GM19395 (cell line): ENCODE results near the gene SP140.
"Not testable (repeated sequence)": the region's sequence is repeated elsewhere in the genome, so short reads cannot be mapped to it uniquely, and the experiment has no call there.

ENCODE experiments used
- ATAC-seq: cut with Tn5 transposase; IDR thresholded peaks from one replicate; pipeline ENCODE4 v1.9.1; 2021; ENCODE audit warnings: mild to moderate bottlenecking, moderate library complexity; ENCODE audit not compliant: unreplicated experiment

SP140 gene

DNA sequence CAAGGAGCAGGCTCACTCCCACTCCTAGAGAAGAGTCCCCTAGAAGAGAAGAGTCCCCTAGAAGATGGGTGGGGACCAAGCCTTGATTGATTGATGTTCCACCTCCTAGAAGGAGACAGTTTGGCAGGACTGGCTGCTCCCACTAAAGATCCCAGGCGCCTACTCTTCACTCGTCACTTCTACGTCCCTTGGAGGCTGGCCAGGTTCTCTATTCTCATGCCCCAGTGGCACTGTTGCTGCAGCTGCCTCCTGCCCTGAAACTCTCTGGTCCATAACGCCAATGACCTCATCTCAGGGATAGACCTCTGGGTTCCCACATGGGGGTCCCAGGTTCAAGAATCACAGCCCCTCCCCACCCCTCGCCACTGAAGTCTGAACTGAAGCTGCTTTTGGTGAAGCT, 99.0 kb downstream of the SP140 start:
- no peak for ATAC-seq

DNA sequence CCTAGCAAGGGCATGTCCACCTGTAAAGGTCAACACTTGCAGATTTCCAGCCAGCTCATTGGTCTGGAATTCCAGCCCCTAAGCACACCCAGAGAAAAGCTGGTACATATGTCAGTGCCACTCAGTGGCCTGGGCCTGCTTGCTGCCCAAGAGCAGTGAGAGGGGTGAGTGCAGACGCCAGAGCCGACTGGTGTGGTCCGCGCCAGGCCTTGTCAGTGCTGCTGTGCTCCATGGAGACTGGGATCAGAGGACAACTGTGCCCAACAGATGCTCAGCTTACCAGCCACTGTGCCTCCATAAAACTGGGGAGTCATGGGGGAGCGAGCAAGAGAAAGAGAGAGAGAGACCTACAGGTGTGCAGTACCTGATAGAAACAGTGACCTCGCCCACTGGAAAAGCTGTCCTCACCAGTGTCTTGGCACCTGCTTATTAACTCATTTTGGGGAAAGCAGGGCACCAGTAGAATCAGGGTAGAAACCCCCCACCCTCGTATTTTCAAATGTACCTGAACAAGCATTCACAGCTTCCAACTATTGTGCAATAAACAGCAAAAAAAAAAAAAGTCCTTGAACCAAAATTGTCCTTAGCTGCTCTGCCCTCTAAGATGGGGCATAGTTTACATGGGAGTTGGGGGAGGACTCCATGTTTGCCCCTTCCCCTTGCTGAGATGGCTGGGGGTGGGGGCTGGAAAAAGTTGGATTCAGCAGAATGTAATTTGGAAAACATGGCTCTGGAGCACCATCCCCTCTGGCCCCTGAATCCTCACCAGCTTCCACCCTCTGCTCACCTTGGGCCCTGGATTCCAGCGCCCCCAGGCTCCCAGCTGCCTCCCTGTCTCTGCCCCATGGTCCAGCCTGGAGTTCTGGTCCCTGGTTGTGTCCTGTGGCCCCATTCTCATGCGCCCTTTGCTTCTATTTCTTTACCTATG, 100.0 kb downstream of the SP140 start:
- no peak for ATAC-seq

DNA sequence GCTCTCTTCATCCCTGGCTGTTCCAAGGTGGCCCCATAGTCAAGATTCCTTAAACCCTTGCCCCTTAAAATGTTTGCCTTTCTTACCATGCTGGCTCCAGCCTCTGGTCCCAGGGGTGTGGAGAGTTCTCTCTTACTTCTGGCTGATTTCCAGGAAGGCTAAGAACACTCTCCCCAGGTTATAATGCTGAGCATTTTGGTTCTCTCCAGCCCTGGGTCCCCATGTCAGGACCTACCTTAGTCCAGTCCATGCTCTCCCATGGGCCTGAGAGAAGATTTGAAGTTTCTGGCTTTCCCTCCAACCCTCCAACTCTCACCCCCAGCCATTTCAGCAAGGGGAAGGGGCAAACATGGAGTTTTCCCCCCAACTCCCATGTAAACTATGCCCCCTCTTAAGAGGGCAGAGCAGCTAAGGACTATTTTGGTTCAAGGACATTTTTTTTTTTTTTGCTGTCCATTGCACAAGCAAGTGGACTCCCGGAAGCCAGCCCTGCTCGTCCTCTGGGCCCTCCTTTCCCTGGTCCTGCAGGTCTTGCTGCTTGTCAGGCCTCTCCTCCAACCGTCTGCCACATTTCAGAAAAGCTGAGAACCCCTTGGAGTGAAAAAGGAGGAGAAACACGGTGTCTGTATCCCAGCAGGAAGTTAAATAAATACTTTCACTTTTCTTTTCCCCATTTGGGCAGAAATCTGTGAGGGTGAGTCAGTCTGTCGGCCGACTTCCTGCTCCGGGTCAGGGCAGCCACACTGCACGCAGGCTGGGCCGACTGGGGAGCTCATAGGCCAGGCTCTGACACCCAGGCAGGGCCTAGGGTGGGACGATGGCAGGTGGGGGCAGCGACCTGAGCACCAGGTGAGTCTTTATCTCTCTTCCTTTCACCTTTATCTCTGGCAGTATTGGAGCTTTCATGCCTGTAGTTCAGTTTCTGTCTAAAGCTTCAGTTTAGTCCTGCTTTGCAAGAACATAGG, 101.2 kb downstream of the SP140 start, which contains the start of gene SP140L:
TSS of gene SP140L (plus strand) at position 741 of the 965 bp plus-strand sequence. CDS start at position 818, 77 bp downstream.
- ATAC-seq = peak; percentile 89

DNA sequence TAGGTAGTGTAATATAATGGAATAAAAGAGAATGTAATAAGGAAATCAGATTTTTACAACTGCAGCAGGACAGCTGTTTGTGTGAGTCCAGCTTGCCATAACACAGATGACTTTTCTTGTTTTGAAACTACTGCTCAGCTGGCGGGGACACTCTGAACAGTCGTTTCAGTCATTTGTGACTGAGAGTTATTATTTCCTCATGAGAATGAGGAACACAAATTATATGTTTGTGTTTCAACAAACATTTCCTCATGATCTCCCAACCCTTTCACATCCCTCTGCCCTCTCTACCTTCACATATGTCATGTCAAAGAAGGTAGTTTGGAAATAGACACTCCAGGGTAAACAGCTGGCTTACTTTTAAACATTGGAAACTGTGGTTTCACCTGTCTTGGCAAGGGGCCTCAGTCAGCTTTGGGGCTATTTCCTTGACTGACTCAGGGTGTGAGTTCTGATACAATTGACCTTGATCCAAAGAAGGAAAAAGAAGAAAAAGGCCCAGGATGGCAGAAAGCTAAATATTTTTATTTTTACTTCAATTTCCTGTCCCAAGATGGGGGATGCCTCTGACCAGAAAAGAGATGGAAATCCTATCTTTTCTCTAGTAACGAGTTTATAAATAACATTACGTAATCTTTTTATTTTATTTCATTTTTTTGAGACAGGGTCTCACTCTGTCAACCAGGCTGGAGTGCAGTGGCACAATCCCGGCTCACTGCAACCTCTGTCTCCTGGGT, 102.0 kb downstream of the SP140 start:
- ATAC-seq = peak; percentile 84

DNA sequence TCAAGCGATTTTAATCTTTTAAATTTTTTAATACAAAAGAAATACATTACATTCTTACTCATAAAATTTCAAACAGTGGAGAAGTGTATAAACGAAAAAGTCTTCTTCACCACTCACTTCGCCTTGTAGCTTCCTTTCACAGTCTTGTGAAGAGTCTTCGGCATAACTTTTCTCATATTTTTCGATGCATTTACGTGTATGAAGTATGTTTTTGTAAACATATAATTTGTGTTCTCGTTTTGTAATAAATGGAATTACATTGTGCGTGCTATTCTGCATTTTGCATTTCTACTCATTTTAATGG, 102.6 kb downstream of the SP140 start:
- ATAC-seq = no peak

DNA sequence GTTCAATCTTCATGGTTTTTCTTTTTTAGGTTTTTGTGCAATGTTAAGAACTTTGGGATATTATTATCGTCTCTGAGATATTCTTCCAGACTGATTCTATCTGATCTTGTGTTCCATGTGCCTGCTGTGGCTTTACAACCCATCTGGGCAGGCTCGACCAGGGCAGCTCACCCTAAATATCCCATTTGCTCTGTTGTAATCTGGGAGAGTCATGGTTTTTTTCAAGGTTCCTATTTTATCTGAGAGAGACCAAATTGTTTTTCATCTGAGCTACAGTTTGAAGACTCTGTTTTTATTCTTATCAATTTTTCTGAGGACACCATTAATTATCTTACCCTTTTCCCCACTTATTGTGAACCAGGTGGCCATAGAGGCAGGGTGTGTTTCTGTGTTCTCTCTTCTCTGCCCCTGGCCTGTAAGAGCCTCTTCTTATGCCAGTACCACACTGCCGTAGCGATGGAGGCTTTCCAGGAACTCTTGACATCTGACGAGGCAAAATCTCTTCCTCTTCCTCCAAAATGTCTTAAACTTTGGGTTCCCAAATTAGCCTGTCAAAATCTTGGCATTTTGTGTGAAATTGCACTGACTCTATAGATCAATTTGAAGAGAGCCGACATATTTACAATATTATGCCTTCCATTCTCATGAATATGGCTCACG, 104.5 kb downstream of the SP140 start:
- no peak for ATAC-seq

DNA sequence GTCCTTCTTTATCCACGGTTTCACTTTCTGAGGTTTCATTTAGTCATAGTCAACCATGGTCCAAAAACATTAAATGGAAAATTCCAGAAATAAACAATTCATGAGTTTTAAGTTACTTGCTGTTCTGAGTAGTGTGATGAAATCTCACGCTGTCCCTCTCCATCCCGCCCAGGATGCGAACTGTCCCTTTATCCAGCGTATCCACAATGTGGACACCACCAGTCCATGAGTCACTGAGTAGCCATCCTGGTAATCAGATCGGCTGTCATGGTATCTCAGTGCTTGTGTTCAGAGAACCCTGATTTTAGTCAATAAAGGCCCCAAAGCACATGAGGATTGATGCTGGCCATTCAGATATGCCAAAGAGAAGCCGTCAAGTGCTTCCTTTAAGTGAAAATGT, 105.2 kb downstream of the SP140 start:
- no peak for ATAC-seq

DNA sequence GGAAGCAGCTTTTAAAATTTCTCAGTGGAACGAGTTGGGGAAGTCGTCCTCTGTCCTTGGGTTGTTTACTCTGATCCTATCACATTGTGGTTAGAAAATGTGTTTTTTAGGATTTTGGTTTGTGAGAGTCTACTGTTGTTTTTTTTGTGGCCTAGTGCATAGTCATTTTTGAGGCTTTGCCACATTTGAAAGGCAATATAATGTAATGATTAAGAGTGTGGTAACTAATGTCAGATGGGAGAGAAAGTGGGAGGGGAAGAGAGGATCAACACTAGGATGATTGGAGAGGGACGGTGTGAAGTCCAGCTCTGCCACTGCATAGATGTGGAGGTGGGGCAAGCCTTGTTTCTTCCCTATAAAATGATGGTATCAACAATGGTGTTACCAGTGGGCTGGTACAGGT, 109.9 kb downstream of the SP140 start:
- no peak for ATAC-seq

DNA sequence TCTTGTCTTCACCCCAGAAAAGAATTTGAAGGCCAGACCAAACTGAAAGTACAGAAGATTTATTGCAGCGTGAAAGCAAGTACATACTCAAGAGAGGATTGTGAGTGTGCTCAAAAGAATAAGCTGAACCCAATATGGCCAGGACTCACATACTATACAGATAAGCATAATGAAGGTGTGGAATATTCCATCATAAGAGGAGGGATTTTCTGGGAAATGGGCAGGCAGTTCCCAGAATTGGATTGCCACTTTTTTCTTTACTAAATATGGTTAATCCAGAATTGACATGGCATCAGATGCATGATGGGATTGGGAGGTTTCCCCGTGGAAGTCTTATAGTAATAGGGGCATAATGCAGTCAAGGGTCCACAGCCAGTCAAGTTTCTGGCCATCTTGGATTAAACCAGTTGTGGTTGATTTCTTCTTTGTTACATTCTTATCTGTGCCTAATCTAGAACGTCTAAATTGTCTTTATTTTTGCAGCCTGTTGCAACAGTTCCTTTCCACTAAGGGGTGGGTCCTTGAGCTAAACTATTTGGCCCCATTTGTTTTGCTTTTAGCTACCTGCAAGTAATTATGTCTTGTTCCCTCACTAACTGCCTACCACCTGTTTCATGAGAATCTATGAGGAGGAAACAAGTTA, 110.4 kb downstream of the SP140 start:
- no peak for ATAC-seq

DNA sequence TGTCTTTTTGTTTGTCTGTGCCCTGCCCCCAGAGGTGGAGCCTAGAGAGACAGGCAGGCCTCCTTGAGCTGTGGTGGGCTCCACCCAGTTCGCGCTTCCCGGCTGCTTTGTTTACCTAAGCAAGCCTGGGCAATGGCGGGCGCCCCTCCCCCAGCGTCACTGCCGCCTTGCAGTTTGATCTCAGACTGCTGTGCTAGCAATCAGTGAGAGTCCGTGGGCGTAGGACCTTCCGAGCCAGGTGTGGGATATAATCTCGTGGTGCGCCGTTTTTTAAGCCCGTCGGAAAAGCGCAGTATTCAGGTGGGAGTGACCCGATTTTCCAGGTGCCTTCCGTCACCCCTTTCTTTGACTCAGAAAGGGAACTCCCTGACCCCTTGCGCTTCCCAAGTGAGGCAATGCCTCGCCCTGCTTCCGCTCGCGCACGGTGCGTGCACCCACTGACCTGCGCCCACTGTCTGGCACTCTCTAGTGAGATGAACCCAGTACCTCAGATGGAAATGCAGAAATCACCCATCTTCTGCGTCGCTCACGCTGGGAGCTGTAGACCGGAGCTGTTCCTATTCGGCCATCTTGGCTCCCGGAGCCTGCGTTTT, 116.5 kb downstream of the SP140 start:
- ATAC-seq = not testable (repeated sequence)

DNA sequence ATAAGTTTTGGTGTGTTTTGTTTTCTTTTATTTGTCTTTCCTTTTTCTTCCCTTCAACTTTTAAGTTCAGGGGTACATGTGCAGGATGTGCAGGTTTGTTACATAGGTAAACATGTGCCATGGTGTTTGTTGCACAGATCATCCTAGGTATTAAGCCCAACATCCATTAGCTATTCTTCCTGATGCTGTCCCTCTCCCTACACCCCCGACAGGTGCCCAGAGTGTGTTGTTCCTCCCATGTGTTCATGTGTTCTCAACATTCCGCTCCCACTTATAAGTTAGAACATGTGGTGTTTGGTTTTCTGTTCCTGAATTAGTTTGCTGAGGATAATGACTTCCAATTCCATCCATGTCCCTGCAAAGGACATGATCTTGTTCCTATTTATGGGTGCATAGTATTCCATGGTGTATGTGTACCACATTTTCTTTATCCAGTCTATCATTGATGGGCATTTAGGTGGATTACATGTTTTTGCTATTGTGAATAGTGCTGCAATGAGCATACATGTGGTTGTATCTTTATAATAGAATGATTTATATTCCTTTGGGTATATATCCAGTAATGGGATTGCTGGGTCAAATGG, 117.6 kb downstream of the SP140 start:
- not testable (repeated sequence) for ATAC-seq

DNA sequence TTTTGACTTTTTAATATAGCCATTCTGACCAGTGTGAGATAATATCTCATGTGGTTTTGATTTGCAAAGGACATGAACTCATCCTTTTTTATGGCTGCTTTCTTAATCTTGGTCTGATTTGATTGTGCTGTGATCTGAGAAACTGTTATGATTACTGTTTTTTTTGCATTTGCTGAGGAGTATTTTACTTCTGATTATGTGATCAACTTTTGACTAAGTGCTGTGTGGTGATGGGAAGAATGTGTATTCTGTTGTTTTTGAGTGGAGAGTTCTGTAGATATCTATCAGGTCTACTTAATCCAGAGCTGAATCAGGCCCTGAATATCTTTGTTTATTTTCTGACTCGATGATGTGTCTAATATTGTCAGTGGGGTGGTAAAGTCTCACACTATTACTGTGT, 118.2 kb downstream of the SP140 start:
- no peak for ATAC-seq

DNA sequence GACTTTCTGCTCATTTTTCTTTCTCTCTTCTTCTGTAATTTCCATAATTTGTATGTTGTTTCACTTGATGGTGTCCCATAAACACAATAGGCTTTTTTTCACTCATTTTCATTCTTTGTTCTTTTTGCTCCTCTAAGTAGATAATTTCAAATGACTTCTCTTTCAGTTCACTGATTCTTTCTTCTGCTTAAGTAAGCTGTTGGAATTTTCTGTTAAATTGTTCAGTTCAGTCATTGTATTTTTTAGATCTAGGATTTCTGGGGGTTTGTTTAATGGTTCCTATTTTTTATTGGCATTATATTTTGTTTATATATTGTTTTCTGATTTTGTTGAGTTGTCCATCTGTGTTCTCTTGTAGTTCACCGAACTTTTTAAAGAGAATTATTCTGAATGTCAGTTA, 120.9 kb downstream of the SP140 start:
- no peak for ATAC-seq

DNA sequence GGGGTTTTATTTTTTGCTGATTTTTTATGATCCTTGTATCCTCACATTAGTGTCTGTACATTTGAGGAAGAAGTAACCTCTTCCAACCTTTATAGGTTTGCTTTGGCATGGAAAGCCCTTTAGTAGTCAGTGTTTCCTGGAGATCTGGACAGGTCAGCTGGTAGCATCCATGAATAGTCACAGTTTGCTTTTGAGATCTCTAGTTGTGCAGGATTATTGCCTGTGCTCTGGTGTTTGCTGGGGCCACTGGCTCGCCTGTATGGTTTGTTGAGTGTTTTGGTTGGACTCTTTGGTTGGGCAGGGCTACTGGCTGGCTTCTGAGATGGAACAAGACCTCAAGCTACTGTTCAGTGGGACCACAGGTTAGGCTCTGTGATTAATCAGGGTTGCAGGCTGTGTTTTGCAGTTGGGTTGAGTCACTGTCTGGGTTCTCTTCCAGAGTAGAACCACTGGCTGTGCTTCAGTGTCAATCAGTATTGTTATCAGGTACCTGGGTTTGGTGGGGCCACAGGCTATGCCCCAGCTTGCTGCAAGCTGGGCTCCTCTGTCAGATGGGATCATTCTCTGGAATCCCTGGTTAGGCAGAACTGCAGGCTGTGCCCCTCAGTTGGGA, 121.5 kb downstream of the SP140 start:
- ATAC-seq = no peak

DNA sequence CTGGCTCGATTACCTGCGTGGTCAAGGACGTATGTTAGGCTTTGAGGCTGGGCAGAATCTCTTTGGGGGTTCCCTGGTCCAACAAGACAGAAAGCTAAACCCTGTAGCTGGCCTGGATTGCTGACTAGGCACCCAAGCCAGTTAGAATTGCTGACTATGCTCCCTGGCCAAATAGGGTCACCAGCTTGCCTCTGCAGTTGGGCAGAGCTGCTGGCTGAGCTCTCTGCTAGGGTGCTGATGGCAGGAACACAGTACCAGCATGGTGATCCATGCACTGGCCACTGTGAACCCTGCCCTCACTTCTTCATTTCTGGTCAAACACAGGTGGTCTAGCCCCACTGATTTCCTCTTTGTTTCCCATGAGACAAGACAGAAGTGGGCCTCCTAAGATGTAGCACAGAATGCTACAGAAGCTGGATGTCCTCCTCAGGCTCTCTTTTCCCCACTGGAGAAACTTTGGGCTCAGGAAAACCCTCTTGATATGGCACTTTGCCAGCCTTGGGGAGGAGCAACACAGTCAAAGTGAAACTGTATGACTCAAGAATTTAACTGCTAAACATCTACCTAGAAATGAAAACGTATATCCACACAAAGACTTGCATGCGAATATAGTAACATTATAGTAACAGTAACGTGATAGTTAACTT, 122.2 kb downstream of the SP140 start:
- peak; percentile 67 for ATAC-seq

DNA sequence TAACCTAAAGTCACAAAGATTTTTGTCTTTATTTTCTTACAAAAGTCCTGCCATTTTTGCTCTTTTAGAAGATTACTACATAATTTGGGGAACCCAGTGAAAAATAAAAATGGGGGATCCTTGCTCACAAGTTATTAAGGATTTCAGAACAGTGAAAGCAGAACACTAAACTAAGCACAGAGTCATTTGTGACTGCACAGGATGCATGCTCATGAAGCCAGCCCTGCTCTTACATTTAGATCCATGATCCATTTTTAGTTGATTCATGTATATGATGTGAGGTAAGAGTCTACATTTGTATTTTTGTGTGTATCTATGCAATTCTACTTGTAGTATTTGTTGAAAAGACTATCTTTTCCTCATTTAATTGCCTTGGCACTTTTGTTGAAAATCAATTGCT, 123.3 kb downstream of the SP140 start:
- ATAC-seq = peak; percentile 61

DNA sequence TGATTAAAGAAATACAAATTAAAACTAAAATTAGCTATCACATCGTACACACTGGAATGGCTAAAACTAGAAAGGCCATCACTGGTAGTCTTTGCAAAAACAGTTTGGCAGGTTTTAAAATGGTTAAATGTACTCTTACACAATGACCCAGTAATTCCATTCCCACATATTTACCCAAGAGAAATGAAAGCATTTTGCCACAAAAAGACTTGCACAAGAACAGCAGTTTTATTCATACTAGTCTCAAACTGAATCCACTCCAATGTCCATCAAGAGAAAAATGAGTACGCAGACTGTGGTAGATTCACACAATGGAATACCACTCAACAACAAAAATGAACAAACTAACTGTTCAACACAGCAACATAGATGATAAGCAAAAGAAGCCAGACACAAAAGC, 130.5 kb downstream of the SP140 start:
- no peak for ATAC-seq

DNA sequence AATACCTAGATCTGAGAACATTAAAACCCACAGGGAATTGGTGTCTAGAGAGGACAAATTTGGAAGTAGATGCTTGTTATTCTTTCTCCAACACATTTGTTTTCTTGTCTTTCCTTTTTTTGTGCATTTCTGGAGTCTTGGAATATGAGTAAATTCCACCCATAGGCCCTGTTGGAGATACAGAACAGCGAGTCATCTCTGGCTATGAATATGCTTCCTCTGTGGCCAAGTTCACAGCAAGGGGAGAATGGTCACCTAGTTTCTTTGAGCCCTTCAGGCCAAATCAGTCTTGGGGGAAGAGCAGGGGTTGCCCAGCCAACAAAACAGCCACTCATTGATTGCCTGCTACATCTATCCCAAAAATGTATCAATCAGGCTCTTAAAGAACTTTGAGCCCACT, 132.8 kb downstream of the SP140 start:
- ATAC-seq = no peak
